WTC11 (cell line): Measurements from ENCODE around the gene GOLPH3. TPM values are rescaled to one million over a fixed set of nuclear protein-coding genes. Genes with fewer than 3 reads are reported as not detected.
A peak's percentile ranks its signal among the peaks of the same experiment; 100 is the strongest.

ENCODE experiments used
- ATAC-seq: fragments of 200-7000 bp; cut with Tn5 transposase; 2 replicates; pipeline ENCODE4 v1.10.0; 2021; ENCODE audit warnings: mild to moderate bottlenecking, moderate library complexity
- CTCF ChIA-PET: fragments of 300-600 bp; sonication (Branson Sonifier 250); formaldehyde crosslinking; loops from one replicate; lab custom pipeline; 2021; ENCODE audit warnings: antibody characterized with exemption; lab: Charles Lee
- POLR2A ChIA-PET: fragments of 350-600 bp; sonication (Branson Sonifier 250); formaldehyde crosslinking; loops from one replicate; lab custom pipeline; 2021; ENCODE audit warnings: antibody characterized with exemption; lab: Charles Lee
- DNase-seq: peaks from one replicate; pipeline ENCODE4 v3.0.0; 2021; ENCODE audit warnings: low spot score
- H3K27ac Mint-ChIP-seq: 2 replicates; pipeline ENCODE4 v1.8.0; 2021; ENCODE audit warnings: mixed read lengths
- H3K27me3 Mint-ChIP-seq: 2 replicates; pipeline ENCODE4 v1.8.0; 2021; ENCODE audit warnings: low read depth, mild to moderate bottlenecking, moderate library complexity, mixed read lengths
- H3K36me3 Mint-ChIP-seq: 2 replicates; pipeline ENCODE4 v1.8.0; 2021; ENCODE audit warnings: mixed read lengths
- H3K4me1 Mint-ChIP-seq: 2 replicates; pipeline ENCODE4 v1.8.0; 2022; ENCODE audit warnings: mixed read lengths
- H3K4me3 Mint-ChIP-seq: 2 replicates; pipeline ENCODE4 v1.8.0; 2021; ENCODE audit warnings: mild to moderate bottlenecking, moderate library complexity, mixed read lengths
- H3K9me3 Mint-ChIP-seq: 2 replicates; pipeline ENCODE4 v1.8.0; 2021; ENCODE audit warnings: mixed read lengths
- ARID4B ChIP-seq: sonication (generic); formaldehyde crosslinking; IDR thresholded peaks from 2 replicates; pipeline ENCODE4 v1.8.0; 2023; ENCODE audit warnings: missing genetic modification reagents, mild to moderate bottlenecking, borderline replicate concordance
- CREB1 ChIP-seq: sonication (generic); formaldehyde crosslinking; IDR thresholded peaks from 2 replicates; pipeline ENCODE4 v1.8.0; 2023; ENCODE audit warnings: mild to moderate bottlenecking, missing genetic modification reagents
- EMX1 ChIP-seq: fragments of 250-450 bp; sonication (Bioruptor Pico); IDR thresholded peaks from 2 replicates; pipeline ENCODE4 v1.8.0; 2021; ENCODE audit warnings: mild to moderate bottlenecking
- FOXK1 ChIP-seq: sonication (generic); formaldehyde crosslinking; IDR thresholded peaks from 2 replicates; pipeline ENCODE4 v1.8.0; 2022; ENCODE audit warnings: mild to moderate bottlenecking, moderate library complexity, missing genetic modification reagents
- GTF2I ChIP-seq: fragments of 250-450 bp; sonication (Bioruptor Pico); conservative IDR thresholded peaks from 2 replicates; pipeline ENCODE4 v1.4.0; 2021; ENCODE audit warnings: mild to moderate bottlenecking
- MLX ChIP-seq: sonication (generic); formaldehyde crosslinking; IDR thresholded peaks from 2 replicates; pipeline ENCODE4 v1.8.1; 2023; ENCODE audit warnings: mild to moderate bottlenecking, missing genetic modification reagents, moderate library complexity
- NFATC4 ChIP-seq: fragments of 250-450 bp; sonication (Bioruptor Pico); IDR thresholded peaks from 2 replicates; pipeline ENCODE4 v1.9.0; 2021; ENCODE audit warnings: mild to moderate bottlenecking
- NFE2L1 ChIP-seq: sonication (generic); formaldehyde crosslinking; IDR thresholded peaks from 2 replicates; pipeline ENCODE4 v1.8.1; 2023; ENCODE audit warnings: missing genetic modification reagents
- NR1H2 ChIP-seq: sonication (generic); formaldehyde crosslinking; IDR thresholded peaks from 2 replicates; pipeline ENCODE4 v1.9.0; 2021; ENCODE audit warnings: mild to moderate bottlenecking, moderate library complexity, missing genetic modification reagents
- OVOL2 ChIP-seq: fragments of 250-450 bp; sonication (Bioruptor Pico); IDR thresholded peaks from 2 replicates; pipeline ENCODE4 v1.9.0; 2021; ENCODE audit warnings: mild to moderate bottlenecking, borderline replicate concordance
- PREB ChIP-seq: sonication (generic); formaldehyde crosslinking; IDR thresholded peaks from 2 replicates; pipeline ENCODE4 v1.8.1; 2022; ENCODE audit warnings: mild to moderate bottlenecking, missing genetic modification reagents, moderate library complexity, borderline replicate concordance
- RORB ChIP-seq: fragments of 250-450 bp; sonication (Bioruptor Pico); IDR thresholded peaks from 2 replicates; pipeline ENCODE4 v1.9.0; 2021; ENCODE audit warnings: mild to moderate bottlenecking
- SMAD3 ChIP-seq: sonication (generic); formaldehyde crosslinking; IDR thresholded peaks from 2 replicates; pipeline ENCODE4 v1.8.0; 2022; ENCODE audit warnings: missing genetic modification reagents, mild to moderate bottlenecking, borderline replicate concordance
- SMAD4 ChIP-seq: sonication (generic); formaldehyde crosslinking; IDR thresholded peaks from 2 replicates; pipeline ENCODE4 v1.8.0; 2022; ENCODE audit warnings: mild to moderate bottlenecking, missing genetic modification reagents
- ZNF121 ChIP-seq: sonication (generic); formaldehyde crosslinking; IDR thresholded peaks from 2 replicates; pipeline ENCODE4 v1.8.0; 2023; ENCODE audit warnings: missing genetic modification reagents
- ZNF219 ChIP-seq: sonication (generic); formaldehyde crosslinking; IDR thresholded peaks from 2 replicates; pipeline ENCODE4 v1.8.0; 2023; ENCODE audit warnings: missing genetic modification reagents, mild to moderate bottlenecking, borderline replicate concordance
- ZNF396 ChIP-seq: fragments of 250-450 bp; sonication (Bioruptor Pico); IDR thresholded peaks from 2 replicates; pipeline ENCODE4 v1.8.0; 2021; ENCODE audit warnings: mild to moderate bottlenecking, moderate library complexity, borderline replicate concordance
- ZNF423 ChIP-seq: fragments of 250-450 bp; sonication (Bioruptor Pico); IDR thresholded peaks from 2 replicates; pipeline ENCODE4 v2.1.2; 2022; ENCODE audit warnings: mild to moderate bottlenecking, moderate library complexity
- total RNA-seq: library from RNA; stranded (reverse); gene quantifications from 3 replicates; pipeline ENCODE4 v1.2.3, GENCODE V29; 2021

GOLPH3 gene
- total RNA-seq, 1 experiment from 2014 or later, result 101 TPM

- no peak for TF ChIP-seq FOXK1 (CRISPR knock-in tag)
- no peak for TF ChIP-seq MLX (CRISPR knock-in tag)
- no peak for TF ChIP-seq ZNF219 (CRISPR knock-in tag)
Measured at GRCh38 chr5:32130865-32131264, 43.3 kb downstream of the GOLPH3 start (continued).

GRCh38 chr5:32129074-32129598, 45.0 kb downstream of the GOLPH3 start:
- no peak for ATAC-seq
- TF ChIP-seq SMAD4 (no peak), ZNF396 (CRISPR knock-in tag) (no peak), SMAD3 (CRISPR knock-in tag) (no peak), NFE2L1 (CRISPR knock-in tag) (no peak), RORB (CRISPR knock-in tag) (no peak), NFATC4 (no peak), GTF2I (CRISPR knock-in tag) (no peak), OVOL2 (CRISPR knock-in tag) (no peak), EMX1 (no peak), NR1H2 (CRISPR knock-in tag) (no peak), PREB (CRISPR knock-in tag) (no peak), CREB1 (CRISPR knock-in tag) (no peak), ARID4B (no peak)
- Mint-ChIP-seq H3K36me3 (peaks cover 20% of the 10 kb centered on the region), H3K27me3 (no peaks in the 10 kb centered on the region), H3K4me3 (no peak overlapping the region), H3K27ac (peak overlapping the region; percentile 59; the same call in 1 of the 2 replicates), H3K9me3 (no peaks in the 10 kb centered on the region), H3K4me1 (peaks cover 25% of the 10 kb centered on the region)
- ChIA-PET POLR2A (no interaction called here), CTCF (no interaction called here)
- no peak for DNase-seq

GRCh38 chr5:32127711-32128110, 46.4 kb downstream of the GOLPH3 start:
- H3K4me3 Mint-ChIP-seq, result no peak overlapping the region
- ATAC-seq (peak; percentile 89), DNase-seq (no peak)
- no peaks in the 10 kb centered on the region for H3K9me3 Mint-ChIP-seq
- peak overlapping the region; percentile 64 for H3K27ac Mint-ChIP-seq
- peaks cover 15% of the 10 kb centered on the region for H3K36me3 Mint-ChIP-seq
- no peak for TF ChIP-seq ZNF121 (CRISPR knock-in tag)
- TF ChIP-seq ZNF423 (CRISPR knock-in tag), result peak; percentile 43; the same call in 1 of the 2 replicates
- H3K4me1 Mint-ChIP-seq, result peaks cover 36% of the 10 kb centered on the region
- CTCF ChIA-PET, result interaction anchor here (0.9 to 2.6 kb wide), 3 partner anchors 8 to 53 kb away, joined by 3 to 10 read pairs (median 5); no protein-coding TSS in a partner anchor
- POLR2A ChIA-PET, result interaction anchor here (0.5 kb wide), 2 partner anchors 33 to 312 kb away, joined by 6 to 7 read pairs; no protein-coding TSS in a partner anchor
- H3K27me3 Mint-ChIP-seq, result no peaks in the 10 kb centered on the region
